PFSK-1 (cell line): ENCODE data around the gene JMY.

Experiments
- FOXP2 ChIP-seq: optimal IDR thresholded peaks from 2 replicates; pipeline ENCODE3; 2011; ENCODE audit warnings: borderline replicate concordance, control low read depth, inconsistent platforms; ENCODE audit not compliant: insufficient read depth; ENCODE audit errors: extremely low read length, extremely low read depth
- POLR2AphosphoS5 ChIP-seq: IDR thresholded peaks from 2 replicates; pipeline ENCODE4 v1.6.1; 2012; ENCODE audit warnings: low read depth, mild to moderate bottlenecking, control low read depth, low read length, moderate library complexity
- REST ChIP-seq, 2 experiments: IDR thresholded peaks; 2 replicates each; pipeline versions ENCODE4 v1.6.1 to v1.8.0; 2011 to 2012; ENCODE audit warnings: low read depth in 2 of 2, low read length in 2 of 2, control low read depth in 1 of 2, inconsistent platforms in 1 of 2, mild to moderate bottlenecking in 1 of 2, moderate library complexity in 1 of 2; ENCODE audit not compliant: insufficient read depth in 1 of 2
- SIN3A ChIP-seq: IDR thresholded peaks from 2 replicates; pipeline ENCODE4 v1.6.1; 2012; ENCODE audit warnings: mild to moderate bottlenecking, low read length, moderate library complexity, borderline replicate concordance; ENCODE audit not compliant: insufficient read depth
- TAF1 ChIP-seq: IDR thresholded peaks from 2 replicates; pipeline ENCODE4 v1.6.1; 2012; ENCODE audit warnings: low read length, control low read depth, borderline replicate concordance; ENCODE audit not compliant: insufficient read depth

Gene JMY

DNA sequence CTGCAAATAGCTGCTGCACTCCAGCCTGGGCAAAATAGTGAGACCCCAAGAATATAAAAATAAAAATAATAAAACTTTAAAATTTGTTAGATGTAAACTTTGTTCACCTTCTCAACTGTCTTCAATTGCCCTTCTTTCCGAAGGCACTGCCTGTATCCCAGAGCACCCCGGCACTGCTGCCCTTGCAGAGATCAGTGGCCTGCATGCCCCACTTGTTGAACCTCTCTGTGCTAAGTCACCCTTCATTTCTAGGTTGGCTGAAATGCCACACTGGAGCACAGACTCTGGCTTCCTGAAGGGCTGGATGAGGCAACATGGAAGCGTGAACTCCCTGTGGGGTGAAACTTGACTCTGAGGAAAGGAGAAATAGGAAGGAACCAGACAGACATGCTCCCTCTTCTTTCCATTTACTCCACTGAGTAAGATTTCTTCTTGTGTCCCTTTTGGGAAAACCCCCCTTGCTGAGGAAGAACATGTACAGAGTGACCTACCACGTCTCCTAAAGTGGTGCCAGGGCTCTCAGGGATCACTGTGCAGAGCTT is 8.4 kb upstream of the JMY start:
- TF ChIP-seq FOXP2 (no peak), SIN3A (no peak), REST (IDR thresholded peaks at IDR 0.05; ENCODE audit: insufficient read depth in 1 of 2, low read depth in 2 of 2, low read length in 2 of 2) (no peak)

DNA sequence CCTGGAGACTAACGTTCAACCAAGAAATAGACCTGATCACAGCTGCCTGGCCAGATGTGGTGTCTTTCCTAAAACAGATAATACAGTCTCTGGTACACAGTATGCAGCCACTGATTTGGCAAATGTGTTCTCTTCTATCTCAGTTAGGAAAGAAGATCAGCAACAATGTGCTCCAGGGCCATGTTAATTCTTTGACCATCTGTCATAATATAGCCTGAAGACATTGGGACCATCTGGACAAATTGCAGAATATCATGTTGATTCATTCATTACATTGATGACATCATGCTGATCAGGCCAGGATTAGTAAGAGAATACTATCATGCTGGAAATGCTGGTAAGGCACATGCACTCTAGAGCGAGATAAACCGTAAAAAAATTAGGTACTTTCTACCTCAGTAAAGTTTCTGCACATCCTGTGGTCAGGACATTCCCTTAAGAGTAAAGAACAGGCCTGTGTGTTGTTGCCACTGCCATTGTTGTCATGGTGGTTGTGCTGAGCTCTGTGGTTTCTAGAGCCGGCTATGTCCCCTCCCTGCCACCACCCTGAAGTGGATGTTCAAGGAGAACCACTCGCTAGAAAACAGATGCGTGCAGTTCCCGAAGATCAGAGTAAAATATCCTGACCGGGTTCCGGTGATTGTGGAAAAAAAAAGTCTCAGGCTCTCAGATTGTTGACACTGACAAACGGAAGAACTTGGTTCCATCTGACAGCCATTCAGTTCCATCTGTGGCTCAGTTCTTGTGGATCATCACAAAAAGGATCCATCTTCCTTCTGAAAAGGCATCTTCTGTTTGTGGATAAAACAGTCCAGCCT is 6.4 kb upstream of the JMY start:
- TF ChIP-seq TAF1 = no peak
- TF ChIP-seq REST (IDR thresholded peaks at IDR 0.05; ENCODE audit: insufficient read depth in 1 of 2, low read depth in 2 of 2, low read length in 2 of 2) = no peak
- no peak for TF ChIP-seq POLR2AphosphoS5
- no peak for TF ChIP-seq SIN3A
- no peak for TF ChIP-seq FOXP2

DNA sequence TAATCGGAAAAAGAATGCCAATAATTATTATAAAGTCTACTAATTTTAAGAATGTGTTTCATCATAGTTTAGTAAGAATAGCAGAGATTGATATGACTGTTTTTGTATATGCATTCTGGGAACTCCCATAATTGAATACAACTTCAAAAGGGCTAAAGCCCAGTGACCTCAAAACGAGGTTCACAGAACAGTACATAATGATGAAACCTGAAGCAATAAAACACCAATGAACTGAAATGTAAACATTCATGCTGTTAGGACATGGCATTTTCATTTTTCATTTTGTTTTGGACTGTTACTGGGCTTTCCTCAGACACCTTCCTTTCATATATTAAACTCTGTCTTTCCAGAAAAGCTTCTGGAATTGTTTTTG is 684 bp upstream of the JMY start:
- TF ChIP-seq REST (IDR thresholded peaks at IDR 0.05; ENCODE audit: insufficient read depth in 1 of 2, low read depth in 2 of 2, low read length in 2 of 2) (no peak), TAF1 (no peak), POLR2AphosphoS5 (no peak), SIN3A (no peak), FOXP2 (no peak)

GRCh38 chr5:79236362-79236969 is 535 bp downstream of the JMY start:
- no peak for TF ChIP-seq REST (IDR thresholded peaks at IDR 0.05; ENCODE audit: insufficient read depth in 1 of 2, low read depth in 2 of 2, low read length in 2 of 2)
- TF ChIP-seq FOXP2 = no peak
- no peak for TF ChIP-seq TAF1
- no peak for TF ChIP-seq POLR2AphosphoS5
- TF ChIP-seq SIN3A = no peak
